HG03354 (cell line): ENCODE results near the gene TNS4.
"Not testable (repeated sequence)": the region's sequence is repeated elsewhere in the genome, so short reads cannot be mapped to it uniquely, and the experiment has no call there.

Experiments
- ATAC-seq: cut with Tn5 transposase; IDR thresholded peaks from one replicate; pipeline ENCODE4 v1.9.1; 2021; ENCODE audit warnings: mild to moderate bottlenecking; ENCODE audit not compliant: unreplicated experiment, poor library complexity, severe bottlenecking

Gene TNS4, protein sequence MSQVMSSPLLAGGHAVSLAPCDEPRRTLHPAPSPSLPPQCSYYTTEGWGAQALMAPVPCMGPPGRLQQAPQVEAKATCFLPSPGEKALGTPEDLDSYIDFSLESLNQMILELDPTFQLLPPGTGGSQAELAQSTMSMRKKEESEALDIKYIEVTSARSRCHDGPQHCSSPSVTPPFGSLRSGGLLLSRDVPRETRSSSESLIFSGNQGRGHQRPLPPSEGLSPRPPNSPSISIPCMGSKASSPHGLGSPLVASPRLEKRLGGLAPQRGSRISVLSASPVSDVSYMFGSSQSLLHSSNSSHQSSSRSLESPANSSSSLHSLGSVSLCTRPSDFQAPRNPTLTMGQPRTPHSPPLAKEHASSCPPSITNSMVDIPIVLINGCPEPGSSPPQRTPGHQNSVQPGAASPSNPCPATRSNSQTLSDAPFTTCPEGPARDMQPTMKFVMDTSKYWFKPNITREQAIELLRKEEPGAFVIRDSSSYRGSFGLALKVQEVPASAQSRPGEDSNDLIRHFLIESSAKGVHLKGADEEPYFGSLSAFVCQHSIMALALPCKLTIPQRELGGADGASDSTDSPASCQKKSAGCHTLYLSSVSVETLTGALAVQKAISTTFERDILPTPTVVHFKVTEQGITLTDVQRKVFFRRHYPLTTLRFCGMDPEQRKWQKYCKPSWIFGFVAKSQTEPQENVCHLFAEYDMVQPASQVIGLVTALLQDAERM

DNA sequence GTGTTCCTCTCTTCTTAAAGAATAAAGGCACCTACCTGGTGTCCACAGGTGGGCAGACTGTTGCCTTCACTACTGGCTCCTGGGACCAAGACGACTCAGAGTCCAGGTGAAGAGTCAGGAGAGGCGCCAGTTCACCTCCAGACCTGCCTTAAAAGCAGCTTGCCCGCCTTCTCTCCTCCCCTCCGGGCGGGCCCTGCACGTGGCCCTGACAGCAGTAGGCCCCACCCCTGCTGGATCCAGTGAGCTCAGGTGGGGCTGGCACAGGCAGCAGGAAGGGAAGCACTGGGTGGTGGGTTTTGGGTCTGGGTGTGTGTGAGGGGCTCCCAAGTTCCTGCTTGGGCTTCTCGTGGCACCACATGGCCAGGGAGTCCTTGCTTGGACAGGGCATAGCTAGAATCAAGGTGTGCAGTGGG lies at the start of gene TNS4:
Gene TNS4 (minus strand): TSS at position 125 of the 413 bp plus-strand sequence. CDS start 5,198 bp downstream, outside the sequence.
- ATAC-seq, result no peak

DNA sequence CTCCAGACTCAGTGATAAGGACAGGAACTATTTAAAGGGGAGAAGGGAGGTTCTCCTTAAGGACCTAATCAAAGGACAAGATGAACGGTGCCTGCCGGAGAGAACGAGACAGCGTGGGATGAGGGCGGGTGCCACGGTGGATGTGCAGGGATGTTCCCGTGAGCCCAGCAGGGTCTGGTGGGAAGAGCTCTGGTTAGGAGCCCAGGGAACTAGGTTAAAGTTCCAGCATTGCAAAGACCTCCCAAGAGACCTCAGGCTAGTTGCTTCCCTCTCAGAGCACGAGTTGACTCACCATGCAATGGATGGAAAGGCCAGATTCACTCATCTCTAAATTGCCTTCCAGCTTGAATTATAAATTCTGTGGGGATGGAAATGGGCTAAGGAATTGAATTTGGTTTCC lies 49.2 kb upstream of the TNS4 start:
- ATAC-seq, result no peak

DNA sequence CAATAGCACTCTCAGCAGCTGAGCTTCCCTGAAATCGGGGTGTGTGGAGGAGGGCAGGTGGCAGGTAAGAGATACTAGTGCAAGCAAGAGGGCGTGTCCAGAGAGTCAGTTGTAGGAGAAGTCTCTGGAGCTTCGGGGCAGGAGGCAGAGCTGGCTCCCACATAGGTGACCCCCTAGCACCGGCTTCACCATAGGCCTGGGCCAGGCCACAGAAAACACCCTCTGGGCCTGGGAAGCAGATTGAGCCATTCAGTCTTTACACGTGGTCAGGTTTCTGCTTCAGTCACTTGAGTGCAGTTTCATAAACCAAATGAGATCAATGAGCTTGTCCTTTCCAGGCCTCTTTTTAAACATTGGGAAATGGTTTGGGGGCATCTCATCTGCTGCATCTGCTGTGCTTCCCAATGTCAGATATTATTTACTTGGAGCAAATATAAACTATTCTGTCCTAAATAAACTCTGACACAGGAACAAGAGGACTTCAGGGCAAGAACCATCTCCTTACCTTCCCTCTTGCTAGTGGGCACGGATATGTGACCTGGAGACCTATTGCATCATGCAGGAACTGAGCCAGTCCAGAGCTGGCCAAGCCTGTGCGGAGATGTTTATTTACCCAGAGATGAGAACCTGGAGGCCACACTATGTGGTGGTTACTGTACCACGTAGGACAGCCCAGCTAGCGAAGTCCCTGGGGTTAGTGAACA lies 47.7 kb upstream of the TNS4 start:
- no peak for ATAC-seq

DNA sequence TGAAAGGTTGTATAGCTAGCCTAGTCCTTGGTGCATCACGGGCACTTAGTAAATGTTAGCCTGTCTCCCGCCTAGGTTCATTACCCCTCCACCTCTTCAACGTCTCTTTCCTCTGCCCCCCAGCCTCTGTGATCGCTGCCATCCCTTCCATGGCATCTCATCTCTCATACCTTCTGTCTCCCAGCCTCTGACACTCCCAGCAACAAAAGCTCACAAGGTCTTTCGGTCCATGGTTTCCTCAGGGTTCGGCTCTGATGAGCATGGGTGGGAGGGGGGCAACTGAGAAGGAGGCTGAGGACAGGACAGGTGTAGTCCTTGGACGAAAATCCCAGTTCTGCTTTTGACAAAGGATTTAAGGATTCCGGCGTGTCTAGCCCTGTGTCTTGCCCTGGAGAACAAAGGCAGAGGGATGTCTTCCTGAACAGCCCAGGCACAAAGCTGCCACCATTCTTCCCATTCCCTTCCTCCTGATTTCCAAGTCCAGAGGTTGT lies 47.1 kb upstream of the TNS4 start:
- ATAC-seq, result no peak

DNA sequence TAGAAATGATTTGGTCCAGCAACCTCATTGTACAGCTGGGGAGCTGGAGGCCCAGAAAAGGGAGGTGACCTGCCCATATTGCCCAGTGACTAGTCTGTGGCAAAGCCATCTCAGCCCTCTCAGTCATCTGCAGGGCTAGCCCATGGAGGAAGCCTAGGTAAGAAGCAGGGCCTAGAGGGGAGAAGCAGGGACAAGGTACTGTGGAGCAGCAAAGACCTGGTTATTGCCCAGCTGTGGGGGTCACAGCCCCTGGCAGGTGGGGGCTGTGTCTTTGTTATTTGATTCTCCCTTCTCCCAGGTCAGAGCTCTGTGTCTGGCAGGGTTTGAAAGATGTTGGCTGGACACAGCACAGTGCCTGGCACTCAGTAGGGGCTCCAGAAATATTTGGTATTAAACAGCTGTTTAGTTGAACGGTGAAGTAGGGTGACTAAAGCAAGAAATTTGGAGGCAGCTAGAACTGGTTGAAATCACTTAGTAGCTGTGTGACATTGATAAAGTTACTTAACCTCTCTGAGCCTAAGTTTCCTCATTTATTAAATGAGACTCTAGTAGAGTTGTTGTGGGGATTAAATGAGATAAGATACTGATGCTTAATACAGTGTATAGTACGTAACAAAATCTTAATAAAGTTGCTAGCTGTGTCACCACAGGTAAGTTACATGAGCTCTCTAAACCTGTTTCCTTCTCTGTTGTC lies 46.5 kb upstream of the TNS4 start:
- ATAC-seq, result no peak

DNA sequence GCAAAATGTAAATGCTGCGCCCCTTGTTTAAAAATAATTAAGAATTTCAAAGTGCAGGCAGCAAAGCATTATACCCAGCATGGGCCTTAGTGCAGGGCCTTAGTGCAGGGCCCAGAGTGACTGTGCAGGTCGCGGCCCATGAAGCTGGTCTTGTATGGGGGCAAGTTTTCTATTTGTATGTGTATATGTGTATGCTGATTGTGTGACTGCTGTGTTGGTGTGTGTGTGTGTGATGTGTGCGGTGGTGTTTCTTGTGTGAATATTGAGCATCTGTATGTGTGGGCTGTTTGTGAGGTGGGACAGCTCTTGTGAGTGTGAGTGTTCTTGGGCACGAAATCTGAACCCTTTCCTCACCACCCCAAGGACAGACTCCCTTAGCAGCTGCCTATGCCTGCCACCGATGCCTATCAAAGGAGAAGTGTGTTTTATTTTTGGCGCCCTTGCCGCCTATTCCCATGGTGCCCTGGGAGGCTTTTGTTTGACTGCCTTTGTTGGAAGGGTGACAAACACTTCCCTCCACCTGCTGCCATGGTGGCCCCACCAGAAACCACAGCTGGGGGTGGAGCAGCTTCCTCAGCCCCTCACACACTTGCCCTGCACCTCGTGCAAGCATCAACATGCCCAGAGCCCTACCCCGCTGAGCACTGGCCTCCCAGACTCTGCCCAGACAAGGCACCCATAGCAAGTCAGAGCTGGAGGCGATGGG lies 45.8 kb upstream of the TNS4 start:
- no peak for ATAC-seq

DNA sequence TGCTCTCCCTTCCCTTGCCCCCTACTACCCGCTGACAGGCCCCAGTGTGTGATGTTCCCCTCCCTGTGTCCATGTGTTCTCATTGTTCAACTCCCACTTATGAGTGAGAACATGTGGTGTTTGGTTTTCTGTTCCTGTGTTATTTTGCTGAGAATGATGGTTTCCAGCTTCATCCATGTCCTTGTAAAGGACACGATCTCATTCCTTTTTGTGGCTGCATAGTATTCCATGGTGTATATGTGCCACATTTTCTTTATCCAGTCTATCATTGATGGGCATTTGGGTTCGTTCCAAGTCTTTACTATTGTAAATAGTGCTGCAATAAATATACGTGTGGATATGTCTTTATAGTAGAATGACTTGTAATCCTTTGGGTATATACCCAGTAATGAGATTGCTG lies 45.1 kb upstream of the TNS4 start:
- ATAC-seq, result not testable (repeated sequence)

DNA sequence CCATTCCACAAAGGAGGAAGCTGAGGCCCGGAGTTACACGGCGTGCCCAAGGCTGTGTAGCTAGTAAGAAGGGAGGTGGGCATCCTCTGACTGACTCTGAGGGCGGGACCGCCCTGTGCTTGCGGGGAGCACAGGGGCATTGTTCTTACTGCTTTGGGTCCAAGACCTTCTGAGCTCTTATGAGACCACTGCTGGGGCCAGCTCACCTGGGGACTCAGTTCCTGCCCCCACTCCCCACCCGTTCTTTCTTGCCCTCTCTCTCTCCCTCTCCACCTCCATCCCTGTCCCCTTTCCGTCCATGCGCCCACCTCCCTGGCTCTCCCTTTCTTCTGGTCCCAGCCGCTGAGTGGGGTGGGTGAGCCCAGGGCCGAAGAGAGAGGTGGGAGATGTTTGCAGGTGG lies 44.2 kb upstream of the TNS4 start:
- no peak for ATAC-seq

DNA sequence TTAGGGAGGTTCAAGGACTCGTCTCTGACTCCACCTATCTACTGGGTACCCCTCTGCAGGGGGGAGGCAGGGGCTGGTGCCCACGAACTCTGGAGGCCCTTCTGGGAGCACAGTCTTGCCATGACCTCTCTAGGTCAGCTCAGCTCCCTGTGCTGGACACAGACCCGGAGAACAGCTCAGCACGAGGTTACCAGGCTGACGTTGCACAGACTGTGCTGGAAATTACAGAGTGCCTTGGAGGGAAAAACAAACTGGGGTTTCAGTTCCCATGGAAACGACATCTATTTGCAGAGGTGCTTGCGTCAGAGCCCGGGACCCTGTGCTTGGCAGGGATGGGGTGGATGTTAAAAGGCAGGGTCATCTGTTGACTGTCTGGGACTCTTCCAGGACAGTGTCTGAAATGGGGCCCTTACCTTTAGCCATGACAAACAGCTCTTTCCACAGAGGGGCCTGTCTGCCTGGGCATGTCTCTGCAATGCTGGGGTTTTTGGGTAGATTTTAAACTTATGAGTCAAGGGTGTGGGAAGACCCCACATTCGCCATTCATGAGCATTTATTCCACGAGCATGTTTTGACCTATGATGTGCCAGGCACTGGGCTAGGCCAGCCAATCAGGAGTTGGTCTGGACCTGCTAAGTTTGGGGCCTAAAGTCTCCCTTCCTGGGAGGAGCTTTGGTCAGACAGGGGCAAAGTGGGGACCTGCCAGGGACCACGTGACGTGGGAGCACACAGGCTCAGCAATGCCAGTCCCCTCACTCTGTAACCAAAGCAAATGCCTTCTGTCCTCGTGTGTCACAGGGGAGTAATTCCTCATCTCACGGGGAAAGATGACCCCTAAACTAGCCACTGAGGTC lies 41.4 kb upstream of the TNS4 start:
- ATAC-seq, result peak; percentile 60

DNA sequence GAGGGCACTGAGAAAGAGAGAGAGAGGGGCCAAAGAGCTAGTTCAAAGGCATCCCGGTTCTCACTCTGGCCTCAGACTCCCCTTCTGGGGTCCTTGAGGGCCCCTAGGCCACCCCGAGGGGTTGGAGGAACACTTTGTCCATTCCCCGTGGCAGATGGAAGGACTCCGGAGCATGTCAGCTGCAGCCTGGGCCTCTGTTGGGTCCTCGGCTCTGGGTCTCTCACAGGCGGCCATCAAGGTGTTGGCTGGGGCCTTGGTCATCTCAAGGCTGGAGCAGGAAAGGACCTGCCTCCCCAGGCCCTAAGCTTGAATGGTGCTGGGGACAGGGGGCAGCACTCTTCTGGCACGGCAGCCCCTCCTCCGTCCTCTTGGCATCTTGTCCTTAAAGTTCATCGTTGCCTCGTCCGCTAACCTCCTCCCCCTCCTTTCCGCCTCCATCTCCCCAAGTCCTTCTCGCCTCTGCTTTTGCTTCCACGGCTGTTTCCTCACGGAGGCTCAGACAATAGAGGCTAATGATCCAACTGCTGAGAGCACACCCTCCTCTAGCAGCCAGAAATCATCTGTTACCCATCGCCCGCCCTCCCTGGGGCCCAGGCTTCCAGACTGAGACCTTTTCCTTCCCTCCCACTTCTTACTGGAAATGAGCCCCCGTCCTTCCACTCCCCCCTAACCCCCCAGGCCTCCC lies 40.6 kb upstream of the TNS4 start:
- ATAC-seq, result no peak

DNA sequence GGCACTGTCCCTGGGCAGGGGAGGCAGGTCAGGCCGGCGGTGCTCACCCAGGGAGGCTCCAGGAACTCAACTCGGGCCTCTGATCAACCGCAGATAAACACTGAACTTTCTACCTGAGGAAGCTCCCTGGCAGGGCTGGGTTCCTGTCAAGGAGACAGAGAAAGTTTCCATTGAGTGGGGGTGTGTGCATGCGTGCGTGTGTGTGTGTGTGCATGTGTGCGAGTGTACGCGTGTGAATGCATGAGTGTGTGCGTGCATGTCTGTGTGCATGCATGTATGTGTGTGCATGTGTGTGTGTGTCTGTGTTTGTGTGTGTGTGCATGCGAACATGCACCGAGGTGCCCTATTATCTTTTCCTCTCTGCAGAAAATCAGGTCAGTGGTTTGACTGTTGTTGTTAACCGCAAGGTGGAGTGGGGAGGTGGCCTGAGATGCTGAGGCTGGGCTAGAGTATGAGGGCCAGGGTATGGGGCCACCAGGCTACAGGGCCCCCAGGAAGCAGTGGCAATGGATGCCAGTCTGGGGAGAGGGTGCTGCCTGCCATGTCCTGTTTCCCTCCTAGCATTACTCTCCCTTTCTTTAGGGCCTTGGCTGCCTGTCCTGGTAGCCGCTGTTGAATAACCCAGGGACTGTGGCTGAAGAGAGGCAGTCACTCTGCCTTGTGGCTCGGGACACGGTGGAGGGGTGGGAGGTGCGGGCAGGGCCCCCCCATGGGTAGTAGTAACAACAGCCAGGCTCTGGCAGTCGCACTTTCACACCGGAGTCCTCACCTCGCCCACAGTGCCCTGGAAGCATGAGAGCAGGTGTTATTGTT lies 39.8 kb upstream of the TNS4 start:
- ATAC-seq, result no peak

DNA sequence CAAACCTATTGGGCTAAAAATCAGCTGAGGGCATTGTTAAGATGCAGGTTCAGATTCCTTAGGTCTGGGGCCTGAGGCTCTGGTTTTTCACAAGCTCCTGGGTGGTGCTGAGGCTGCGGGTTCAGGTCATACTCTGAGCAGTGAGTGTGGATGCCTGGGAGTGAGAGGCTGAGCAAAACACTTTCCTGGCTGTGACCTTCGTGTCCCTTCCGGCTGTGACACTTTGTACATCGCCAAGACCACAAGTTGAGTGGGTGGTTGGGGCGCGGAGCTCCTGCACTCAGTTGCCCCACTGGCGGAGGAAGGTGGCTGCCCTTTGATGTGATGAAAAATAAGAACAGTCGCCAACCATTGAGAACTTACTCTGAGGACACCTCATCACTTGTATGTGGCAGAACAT lies 39.0 kb upstream of the TNS4 start:
- ATAC-seq, result no peak

DNA sequence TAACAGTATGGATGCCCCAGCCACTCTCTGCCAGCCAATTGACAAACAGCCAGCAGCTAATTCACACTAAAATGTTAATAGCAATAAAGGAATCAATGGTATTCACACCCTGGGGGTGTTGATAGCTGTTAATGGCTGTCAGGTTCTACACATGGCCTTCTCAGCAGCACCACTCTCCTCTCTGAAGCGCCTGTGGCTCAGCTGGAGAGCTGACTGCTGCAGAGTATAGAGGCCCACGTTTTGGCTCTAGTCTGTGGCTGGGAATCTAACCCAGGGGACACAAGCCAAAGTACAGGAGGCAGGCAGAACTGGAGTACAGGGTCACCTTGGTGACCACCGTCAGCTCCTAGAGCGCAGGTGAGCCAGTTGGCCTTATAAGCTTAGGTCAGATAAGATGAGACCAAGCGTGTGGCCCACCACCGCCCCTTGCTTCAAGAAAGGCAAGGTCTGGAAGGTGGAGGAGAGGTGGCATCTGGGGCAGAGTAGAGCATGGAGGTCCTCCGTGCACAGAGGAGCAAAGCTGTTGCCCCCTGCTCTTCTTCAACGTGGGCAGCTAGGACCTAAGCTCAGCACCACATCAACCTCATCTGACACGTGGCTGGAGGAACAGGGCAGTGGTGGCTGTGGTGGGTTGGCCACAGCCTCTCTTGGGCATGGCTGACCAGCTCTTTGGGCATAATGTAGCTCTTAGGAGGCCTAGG lies 38.4 kb upstream of the TNS4 start:
- ATAC-seq, result no peak

DNA sequence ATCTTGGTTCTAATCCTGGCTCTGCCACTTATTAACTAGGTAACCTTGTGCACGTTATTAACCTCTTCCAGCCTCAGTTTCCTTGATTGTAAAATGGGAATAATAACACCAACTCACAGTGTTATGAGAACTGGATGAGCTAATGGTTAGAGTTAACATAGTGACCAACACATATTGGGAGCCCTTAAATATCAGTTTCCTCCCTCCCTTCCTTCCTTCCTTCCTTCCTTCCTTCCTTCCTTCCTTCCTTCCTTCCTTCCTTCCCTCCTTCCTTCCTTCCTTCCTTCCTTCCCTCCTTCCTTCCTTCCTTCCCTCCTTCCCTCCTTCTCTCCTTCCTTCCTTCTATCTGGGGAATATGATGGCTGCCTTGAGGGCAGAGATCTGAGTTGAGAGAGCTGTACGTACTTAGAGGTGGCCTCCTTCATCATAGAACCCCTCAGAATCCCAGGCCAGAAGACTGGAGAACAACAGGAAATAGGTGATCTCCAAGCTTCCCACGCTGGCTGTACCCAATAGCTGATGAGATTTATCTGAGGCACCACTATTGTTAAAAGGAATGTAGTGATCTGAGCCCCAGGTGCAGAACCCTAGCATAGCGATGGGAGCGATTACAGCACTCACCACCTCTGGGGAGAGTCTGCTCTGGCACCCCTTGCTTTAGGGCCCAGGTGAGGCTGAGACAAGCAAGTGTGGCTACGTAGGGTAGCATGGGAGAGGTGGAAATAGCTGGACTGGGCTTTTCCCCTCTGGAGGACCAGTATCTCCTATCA lies 37.7 kb upstream of the TNS4 start:
- ATAC-seq, result no peak

DNA sequence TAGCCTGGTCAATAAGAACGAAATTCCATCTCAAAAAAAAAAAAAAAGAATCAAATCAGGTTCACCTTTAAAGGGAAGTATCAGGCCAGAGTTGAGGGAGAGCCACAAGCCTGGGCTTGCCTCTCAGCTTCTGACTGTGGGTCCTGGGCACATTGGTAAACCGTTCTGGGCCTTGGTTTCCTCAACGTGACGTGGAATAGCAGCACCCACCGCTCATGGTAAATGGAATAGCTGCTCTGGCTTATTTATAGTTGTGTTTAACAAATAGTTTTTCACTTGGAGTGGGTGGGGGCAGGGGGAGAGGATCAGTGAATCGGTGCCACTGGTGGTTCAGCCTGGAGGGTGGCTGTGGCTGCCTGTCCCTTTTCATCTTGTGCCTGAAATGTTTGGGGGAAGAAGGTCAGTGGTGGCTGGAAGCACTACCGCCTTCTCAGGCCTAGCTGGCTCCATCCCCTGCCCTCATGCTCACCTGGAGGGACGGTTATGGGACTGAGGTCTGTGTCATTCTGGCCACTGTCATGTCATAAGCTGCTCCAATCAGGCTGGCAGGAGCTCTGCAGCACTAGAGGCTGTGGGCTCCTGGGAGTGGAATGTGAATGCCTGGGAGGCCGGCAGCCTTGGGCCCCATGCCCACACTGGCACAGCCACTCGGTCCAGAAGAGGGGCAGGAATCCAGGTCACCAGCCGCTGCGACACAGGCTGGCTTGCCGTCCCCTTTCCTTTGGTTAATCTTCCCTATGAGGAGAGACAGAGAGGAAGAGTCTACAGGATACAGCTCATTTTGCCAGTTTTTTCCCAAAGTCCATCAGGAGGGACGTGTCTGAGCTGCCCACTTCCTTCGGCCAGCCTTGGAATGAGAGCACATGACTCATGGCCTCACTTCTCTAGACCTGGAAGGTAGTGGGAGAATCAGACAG lies 36.9 kb upstream of the TNS4 start:
- no peak for ATAC-seq
